ENCODE results near the gene SPINDOC.

- TF ChIP-seq CTCF (IDR thresholded peaks at IDR 0.05; ENCODE audit: low read depth, low read length) (no peak), MYC (IDR thresholded peaks at IDR 0.05; ENCODE audit: low read depth, low read length) (peak; percentile 23), MAX (IDR thresholded peaks at IDR 0.05; ENCODE audit: low read depth, low read length) (peak; percentile 26; the same call in 1 of the 2 replicates)
These were observed 26.5 kb downstream of the SPINDOC start for GRCh38 chr11:63839508-63840355.

Data from NB4 (cell line).